HepG2 (cell line): ENCODE data around the gene ARHGAP32. TPM values are rescaled to one million over a fixed set of nuclear protein-coding genes. Genes with fewer than 3 reads are reported as not detected.

Experiments used
- ATAC-seq: fragments of 200-7000 bp; cut with Tn5 transposase; 3 replicates; pipeline ENCODE4 v1.9.1; 2020; ENCODE audit warnings: mild to moderate bottlenecking, moderate library complexity
- BruUV-seq: library from RNA; stranded (reverse); fragments of 400-500 nt; replicated peaks from 2 replicates; lab custom pipeline; 2021; lab: Mats Ljungman, UMichigan
- CTCF ChIA-PET: fragments of 300-600 bp; formaldehyde crosslinking; extraction: SDS; loops from one replicate; lab custom pipeline; 2021; ENCODE audit warnings: low total read pairs, inconsistent platforms, low intra/inter-chr PET ratio; lab: Yijun Ruan, JAX
- POLR2A ChIA-PET: fragments of 350-600 bp; sonication (Branson Sonifier 250); formaldehyde crosslinking; loops from one replicate; lab custom pipeline; 2020; ENCODE audit warnings: antibody characterized with exemption, inconsistent platforms; lab: Yijun Ruan, JAX
- DNase-seq: peaks from one replicate; pipeline ENCODE4 v3.0.0-alpha.2; 2015; ENCODE audit warnings: low spot score
- FAIRE-seq: peaks from 3 replicates; lab custom pipeline; 2011; peaks lifted over from hg19 to GRCh38; lab: Jason Lieb, UNC
- H2AFZ ChIP-seq: one replicate; pipeline ENCODE4 v1.6.1; 2011; ENCODE audit warnings: low read length, inconsistent platforms
- H3K27ac ChIP-seq: fragments of 300-600 bp; 3 replicates; pipeline ENCODE4 v1.8.0; 2011; ENCODE audit warnings: mixed run types, mild to moderate bottlenecking, mixed read lengths, low read length, inconsistent platforms; ENCODE audit not compliant: insufficient read depth; ENCODE audit errors: extremely low read length
- H3K27me3 ChIP-seq, 2 experiments: fragments of 200-600 bp in 1 of 2; 2 replicates in 1 of 2; 3 replicates in 1 of 2; pipeline versions ENCODE4 v1.6.0 to v1.8.0; 2011; ENCODE audit warnings: low read length in 2 of 2, mild to moderate bottlenecking in 2 of 2, moderate library complexity in 2 of 2, inconsistent platforms in 1 of 2; ENCODE audit not compliant: insufficient read depth in 2 of 2, control insufficient read depth in 1 of 2
- H3K36me3 ChIP-seq, 2 experiments: fragments of 200-600 bp in 1 of 2; replicated peaks in 1 of 2; 2 replicates in 1 of 2; 3 replicates in 1 of 2; pipeline versions ENCODE4 v1.5.1 to v1.8.0; 2011; ENCODE audit warnings: low read length in 2 of 2, inconsistent platforms in 1 of 2; ENCODE audit not compliant: insufficient read depth in 2 of 2, control insufficient read depth in 1 of 2
- H3K4me1 ChIP-seq: 2 replicates; pipeline ENCODE4 v1.5.1; 2012; ENCODE audit warnings: low read length, inconsistent platforms; ENCODE audit not compliant: insufficient read depth
- H3K4me2 ChIP-seq: 2 replicates; pipeline ENCODE4 v1.6.0; 2011; ENCODE audit warnings: low read depth, low read length, inconsistent platforms
- H3K4me3 ChIP-seq, 3 experiments: fragments of 200-600 bp in 1 of 3; sonication (generic), shearing (Covaris generic) in 1 of 3; replicated peaks in 1 of 3; 2 replicates each; pipeline ENCODE4 v1.5.1; 2011 to 2016; ENCODE audit warnings: low read length in 3 of 3, inconsistent platforms in 2 of 3, low read depth in 2 of 3, mild to moderate bottlenecking in 2 of 3, control low read depth in 1 of 3, mixed read lengths in 1 of 3; ENCODE audit not compliant: insufficient read depth in 1 of 3
- H3K79me2 ChIP-seq: one replicate; pipeline ENCODE4 v1.6.1; 2011; ENCODE audit warnings: low read length, inconsistent platforms; ENCODE audit not compliant: insufficient read depth
- H3K9ac ChIP-seq: 2 replicates; pipeline ENCODE4 v1.6.0; 2011; ENCODE audit warnings: mild to moderate bottlenecking, low read depth, low read length, inconsistent platforms; ENCODE audit not compliant: insufficient read depth
- H3K9me3 ChIP-seq: 2 replicates; pipeline ENCODE4 v1.5.1; 2012; ENCODE audit warnings: mild to moderate bottlenecking, low read length
- H4K20me1 ChIP-seq: 2 replicates; pipeline ENCODE4 v1.6.0; 2011; ENCODE audit warnings: inconsistent platforms, mild to moderate bottlenecking, low read length, moderate library complexity; ENCODE audit not compliant: insufficient read depth
- EHMT2 ChIP-seq: fragments of 200-600 bp; sonication (generic); IDR thresholded peaks from 2 replicates; pipeline ENCODE4 v1.7.0; 2017; ENCODE audit warnings: antibody characterized with exemption, low read depth, low read length, borderline replicate concordance
- NFKB2 ChIP-seq: sonication (generic); formaldehyde crosslinking; IDR thresholded peaks from 2 replicates; pipeline ENCODE4 v1.4.0; 2020; ENCODE audit warnings: missing genetic modification reagents, borderline replicate concordance
- PAX8 ChIP-seq: sonication (generic); formaldehyde crosslinking; IDR thresholded peaks from 2 replicates; pipeline ENCODE4 v1.8.0; 2022; ENCODE audit warnings: mild to moderate bottlenecking, missing genetic modification reagents, borderline replicate concordance
- PHF8 ChIP-seq: sonication (generic); formaldehyde crosslinking; IDR thresholded peaks from 2 replicates; pipeline ENCODE4 v1.5.0; 2020; ENCODE audit warnings: missing genetic modification reagents
- REST ChIP-seq, 2 experiments: IDR thresholded peaks; 2 replicates each; pipeline ENCODE4 v1.6.1; 2011 to 2012; ENCODE audit warnings: low read length in 2 of 2, borderline replicate concordance in 1 of 2, low read depth in 1 of 2, mild to moderate bottlenecking in 1 of 2, moderate library complexity in 1 of 2
- TFE3 ChIP-seq: IDR thresholded peaks from 2 replicates; pipeline ENCODE4 v1.6.1; 2016
- THYN1 ChIP-seq: sonication (generic); formaldehyde crosslinking; IDR thresholded peaks from 2 replicates; pipeline ENCODE4 v1.8.1; 2023; ENCODE audit warnings: low read depth, mild to moderate bottlenecking, moderate library complexity, missing genetic modification reagents, borderline replicate concordance
- ZMAT3 ChIP-seq: sonication (generic); formaldehyde crosslinking; conservative IDR thresholded peaks from 2 replicates; pipeline ENCODE4 v1.7.0; 2021; ENCODE audit warnings: missing genetic modification reagents
- ZNF142 ChIP-seq: sonication (generic); formaldehyde crosslinking; IDR thresholded peaks from 2 replicates; pipeline ENCODE4 v1.4.0; 2020; ENCODE audit warnings: missing genetic modification reagents
- ZNF317 ChIP-seq: sonication (generic); formaldehyde crosslinking; IDR thresholded peaks from 2 replicates; pipeline ENCODE4 v1.5.0; 2020; ENCODE audit warnings: mild to moderate bottlenecking, missing genetic modification reagents
- WGBS: methylation state at CpG from one replicate; pipeline ENCODE4 v1.1.6; 2017; ENCODE audit warnings: low lambda C conversion rate; 5-methylcytosine and 5-hydroxymethylcytosine counted together
- in situ Hi-C: cut with HindIII; loops from 2 replicates; pipeline ENCODE4 v1.10.0; 2017; ENCODE audit warnings: low pct_unique_long_range_greater_than_20kb; ENCODE audit not compliant: extremely low pct_ligation_motif_present
- intact Hi-C: fragments of 100-400 bp; cut with micrococcal nuclease; formaldehyde crosslinking; loops from one replicate; pipeline ENCODE4 v1.10.0; 2022; ENCODE audit not compliant: unreplicated experiment
- polyA plus RNA-seq, 8 experiments: library from polyadenylated mRNA; depleted of rRNA in 3 of 8; stranded (reverse) in 7 of 8; unstranded in 1 of 8; fragments of >200 nt; fragmentation: Illumina TruSeq in 4 of 8; extraction: Trizol in 4 of 8; gene quantifications; 2 replicates each; pipeline versions ENCODE4 v1.2.1 to v1.2.3, GENCODE V29; 2011 to 2016; ENCODE audit warnings: low read depth in 4 of 8, missing spikeins in 1 of 8, mixed read lengths in 1 of 8; ENCODE audit not compliant: insufficient read depth in 1 of 8
- total RNA-seq, 5 experiments: library from RNA; depleted of rRNA; stranded (reverse); fragments of >200 nt; fragmentation: Illumina TruSeq; extraction: Trizol; gene quantifications; 2 replicates each; pipeline ENCODE4 v1.2.3, GENCODE V29; 2016; ENCODE audit warnings: low read depth in 1 of 5

ARHGAP32 gene
- total and polyA plus RNA-seq, 2 of the 13 experiments (the other 11 are each of a cell fraction or from before 2014, with no cell fraction given), result 6.3 to 8.2 TPM

- Histone ChIP-seq H3K27me3 (peaks cover 5 to 21% of the 10 kb centered on the region in 2 experiments; a peak in 3 of 5 replicates), H4K20me1 (no peaks in the 10 kb centered on the region), H3K4me2 (no peak overlapping the region), H3K9ac (no peak overlapping the region), H3K4me1 (no peaks in the 10 kb centered on the region), H2AFZ (no peak overlapping the region), H3K27ac (no peak overlapping the region), H3K36me3 (no peaks in the 10 kb centered on the region), H3K9me3 (no peaks in the 10 kb centered on the region), H3K79me2 (no peaks in the 10 kb centered on the region), H3K4me3 (no peak overlapping the region)
- no peak for FAIRE-seq
- no TSS peak for BruUV-seq
- ATAC-seq, result no peak
- in situ Hi-C loops, result no loop called here
- intact Hi-C loops, result no loop called here
- no peak for DNase-seq
- POLR2A ChIA-PET, result no interaction called here
- WGBS, result 5% methylated on average over 2 of the region's 2 CpGs
- CTCF ChIA-PET, result no interaction called here
- no peak for TF ChIP-seq PHF8 (CRISPR knock-in tag)
- TF ChIP-seq PAX8, result no peak
- TF ChIP-seq NFKB2 (CRISPR knock-in tag), result no peak
- no peak for TF ChIP-seq ZNF317
- no peak for TF ChIP-seq ZNF142 (CRISPR knock-in tag)
- no peak for TF ChIP-seq THYN1 (CRISPR knock-in tag)
- no peak for TF ChIP-seq EHMT2
- no peak for TF ChIP-seq TFE3 (CRISPR knock-in tag)
- no peak for TF ChIP-seq REST (IDR thresholded peaks at IDR 0.05; ENCODE audit: borderline replicate concordance in 1 of 2, low read depth in 1 of 2, low read length in 2 of 2)
- TF ChIP-seq ZMAT3 (CRISPR knock-in tag), result no peak
Observed at GRCh38 chr11:128946648-128947047, 245.5 kb downstream of the ARHGAP32 start.
